MM.1S (cell line): Measurements from ENCODE around the gene JPH4.
"Not testable (repeated sequence)": the region's sequence is repeated elsewhere in the genome, so short reads cannot be mapped to it uniquely, and the experiment has no call there.

Source experiments
- DNase-seq: peaks from one replicate; pipeline ENCODE4 v3.0.0-alpha.2; 2015
- H2AFZ ChIP-seq: fragments of 300-600 bp; sonication (generic); 2 replicates; pipeline ENCODE4 v1.6.0; 2016; ENCODE audit warnings: antibody characterized with exemption, low read length
- H3F3A ChIP-seq: fragments of 300-600 bp; sonication (generic); 2 replicates; pipeline ENCODE4 v1.6.1; 2016; ENCODE audit warnings: mild to moderate bottlenecking, antibody characterized with exemption, low read length, moderate library complexity, mixed read lengths; ENCODE audit not compliant: insufficient read depth
- H3K27ac ChIP-seq: fragments of 300-600 bp; sonication (generic); 2 replicates; pipeline ENCODE4 v1.5.1; 2016; ENCODE audit warnings: mild to moderate bottlenecking, low read length
- H3K27me3 ChIP-seq: fragments of 300-600 bp; sonication (generic); replicated peaks from 2 replicates; pipeline ENCODE4 v1.6.0; 2016; ENCODE audit warnings: low read length; ENCODE audit not compliant: insufficient read depth
- H3K36me3 ChIP-seq: fragments of 300-600 bp; sonication (generic); replicated peaks from 2 replicates; pipeline ENCODE4 v1.6.1; 2016; ENCODE audit warnings: mild to moderate bottlenecking, low read length, mixed read lengths; ENCODE audit not compliant: insufficient read depth
- H3K4me1 ChIP-seq: fragments of 300-600 bp; sonication (generic); 2 replicates; pipeline ENCODE4 v1.6.1; 2016; ENCODE audit warnings: low read length, mixed read lengths
- H3K4me2 ChIP-seq: fragments of 300-600 bp; sonication (generic); 2 replicates; pipeline ENCODE4 v1.6.0; 2016; ENCODE audit warnings: low read depth, low read length
- H3K4me3 ChIP-seq: fragments of 300-600 bp; sonication (generic); 2 replicates; pipeline ENCODE4 v1.5.1; 2016; ENCODE audit warnings: low read length, mixed read lengths
- H3K79me2 ChIP-seq: fragments of 300-600 bp; sonication (generic); 2 replicates; pipeline ENCODE4 v1.6.1; 2016; ENCODE audit warnings: mixed run types, low read length, mixed read lengths
- H3K9ac ChIP-seq: fragments of 300-600 bp; sonication (generic); 2 replicates; pipeline ENCODE4 v1.6.1; 2016; ENCODE audit warnings: low read length, mixed read lengths
- H3K9me2 ChIP-seq: fragments of 300-600 bp; sonication (generic); replicated peaks from 2 replicates; pipeline ENCODE4 v1.6.1; 2016; ENCODE audit warnings: mild to moderate bottlenecking, low read length, mixed read lengths; ENCODE audit not compliant: insufficient read depth
- H3K9me3 ChIP-seq: fragments of 300-600 bp; sonication (generic); replicated peaks from 2 replicates; pipeline ENCODE4 v1.6.1; 2016; ENCODE audit warnings: mild to moderate bottlenecking, low read length, mixed read lengths; ENCODE audit not compliant: insufficient read depth
- H4K20me1 ChIP-seq: fragments of 300-600 bp; sonication (generic); 2 replicates; pipeline ENCODE4 v1.6.1; 2016; ENCODE audit warnings: mild to moderate bottlenecking, low read length, moderate library complexity, mixed read lengths; ENCODE audit not compliant: insufficient read depth
- EZH2 ChIP-seq: fragments of 300-600 bp; sonication (generic); optimal IDR thresholded peaks from 2 replicates; pipeline ENCODE3; 2017; ENCODE audit warnings: low read depth, mild to moderate bottlenecking, antibody characterized with exemption, low read length, mixed read lengths
- EZH2phosphoT487 ChIP-seq: fragments of 300-600 bp; sonication (generic); IDR thresholded peaks from 2 replicates; pipeline ENCODE4 v1.6.1; 2018; ENCODE audit warnings: antibody characterized with exemption, low read length
- TF ChIP-seq, protein P1 (sequence below): fragments of 300-600 bp; sonication (generic); IDR thresholded peaks from 2 replicates; pipeline ENCODE4 v1.5.1; 2016; ENCODE audit warnings: antibody characterized with exemption, low read length, mixed read lengths

Gene JPH4

DNA sequence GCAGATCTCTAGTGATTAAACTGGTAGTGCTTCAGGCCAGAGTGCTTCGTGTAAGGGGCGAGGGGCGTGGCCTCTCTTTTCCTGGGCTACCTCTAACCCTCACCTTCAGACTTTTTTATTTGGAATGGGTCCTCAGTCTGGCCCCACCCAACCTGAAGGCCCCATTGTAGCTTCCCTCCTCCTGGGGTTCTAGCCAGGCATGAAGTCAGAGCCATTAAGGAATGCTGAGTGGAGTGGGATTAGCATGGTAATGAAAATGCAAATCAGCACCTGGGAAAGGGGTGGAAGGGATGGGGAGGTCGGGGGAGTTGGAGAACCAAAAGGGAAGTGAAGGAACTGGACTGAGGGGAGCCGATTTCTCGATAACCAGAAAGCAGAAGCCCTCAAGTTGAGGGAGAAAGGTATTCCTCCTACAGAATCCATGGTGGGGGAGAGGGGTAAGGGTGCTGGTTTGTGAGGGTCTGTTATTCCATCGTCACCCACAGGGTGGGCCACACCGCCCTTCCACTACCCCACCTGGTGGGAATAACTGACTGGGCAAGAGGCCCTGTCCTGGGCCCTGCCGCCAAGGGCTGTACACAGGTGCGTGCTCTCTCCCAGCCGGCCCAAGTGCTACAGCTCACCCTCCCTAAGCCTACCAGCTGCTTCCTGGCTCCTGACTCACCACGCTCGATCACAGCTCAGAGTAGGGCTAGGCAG, 41.1 kb downstream of the JPH4 start:
- Histone ChIP-seq H3K36me3 (no peaks in the 10 kb centered on the region), H3K4me2 (no peak overlapping the region), H3K9me2 (no peaks in the 10 kb centered on the region), H3K4me1 (no peaks in the 10 kb centered on the region), H3K27ac (no peak overlapping the region), H3K27me3 (no peaks in the 10 kb centered on the region), H3K9me3 (no peaks in the 10 kb centered on the region), H3K4me3 (no peak overlapping the region), H3K79me2 (no peaks in the 10 kb centered on the region), H4K20me1 (no peaks in the 10 kb centered on the region), H3K9ac (no peak overlapping the region), H2AFZ (no peak overlapping the region), H3F3A (no peaks in the 10 kb centered on the region)
- no peak for DNase-seq
- TF ChIP-seq EZH2phosphoT487 (no peak), EZH2 (no peak)
- TF ChIP-seq, protein P1, sequence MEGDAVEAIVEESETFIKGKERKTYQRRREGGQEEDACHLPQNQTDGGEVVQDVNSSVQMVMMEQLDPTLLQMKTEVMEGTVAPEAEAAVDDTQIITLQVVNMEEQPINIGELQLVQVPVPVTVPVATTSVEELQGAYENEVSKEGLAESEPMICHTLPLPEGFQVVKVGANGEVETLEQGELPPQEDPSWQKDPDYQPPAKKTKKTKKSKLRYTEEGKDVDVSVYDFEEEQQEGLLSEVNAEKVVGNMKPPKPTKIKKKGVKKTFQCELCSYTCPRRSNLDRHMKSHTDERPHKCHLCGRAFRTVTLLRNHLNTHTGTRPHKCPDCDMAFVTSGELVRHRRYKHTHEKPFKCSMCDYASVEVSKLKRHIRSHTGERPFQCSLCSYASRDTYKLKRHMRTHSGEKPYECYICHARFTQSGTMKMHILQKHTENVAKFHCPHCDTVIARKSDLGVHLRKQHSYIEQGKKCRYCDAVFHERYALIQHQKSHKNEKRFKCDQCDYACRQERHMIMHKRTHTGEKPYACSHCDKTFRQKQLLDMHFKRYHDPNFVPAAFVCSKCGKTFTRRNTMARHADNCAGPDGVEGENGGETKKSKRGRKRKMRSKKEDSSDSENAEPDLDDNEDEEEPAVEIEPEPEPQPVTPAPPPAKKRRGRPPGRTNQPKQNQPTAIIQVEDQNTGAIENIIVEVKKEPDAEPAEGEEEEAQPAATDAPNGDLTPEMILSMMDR: no peak

DNA sequence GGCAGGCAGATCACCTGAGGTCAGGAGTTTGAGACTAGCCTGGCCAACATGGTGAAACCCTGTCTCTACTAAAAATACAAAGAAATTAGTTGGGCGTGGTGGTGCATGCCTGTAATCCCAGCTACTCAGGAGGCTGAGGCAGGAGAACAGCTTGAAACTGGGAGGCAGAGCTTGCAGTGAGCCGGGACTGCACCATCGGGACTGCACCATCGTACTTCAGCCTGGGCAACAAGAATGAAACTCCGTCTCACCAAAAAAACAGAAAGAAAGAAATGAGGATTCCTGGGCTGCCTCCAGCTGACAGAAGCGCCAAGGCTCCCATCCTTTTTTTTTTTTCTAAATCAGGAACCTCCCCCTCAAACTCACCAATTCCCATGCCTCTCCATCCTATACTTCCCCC, 41.7 kb downstream of the JPH4 start:
- H3K27ac ChIP-seq, H3K9ac ChIP-seq, H2AFZ ChIP-seq, H3K4me2 ChIP-seq, H3K9me3 ChIP-seq, H4K20me1 ChIP-seq, H3K79me2 ChIP-seq, H3K36me3 ChIP-seq, H3K9me2 ChIP-seq, H3K4me1 ChIP-seq, DNase-seq, H3F3A ChIP-seq, H3K27me3 ChIP-seq, H3K4me3 ChIP-seq: not testable (repeated sequence)

DNA sequence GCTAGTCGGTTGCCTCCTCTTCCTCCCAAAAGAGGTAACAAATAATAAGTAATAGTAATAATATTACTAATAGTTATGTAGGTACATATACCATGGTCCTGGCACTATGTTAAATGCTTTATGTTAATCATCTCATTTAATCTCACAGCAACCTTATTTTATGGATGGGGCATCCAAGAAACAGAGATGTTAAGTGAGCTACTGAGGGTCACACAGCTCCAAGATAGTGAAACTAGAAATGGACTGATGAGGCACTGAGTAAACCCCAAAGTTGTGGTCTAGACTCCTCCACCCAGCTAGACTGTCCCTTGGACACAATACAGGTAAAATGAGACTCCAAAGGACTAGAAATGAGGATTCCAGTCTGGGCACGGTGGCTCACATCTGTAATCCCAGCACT, 42.1 kb downstream of the JPH4 start:
- Histone ChIP-seq H3K27ac (no peak overlapping the region), H3K9ac (no peak overlapping the region), H2AFZ (no peak overlapping the region), H3K4me3 (no peak overlapping the region), H3K36me3 (no peaks in the 10 kb centered on the region), H3F3A (no peaks in the 10 kb centered on the region), H3K4me1 (no peaks in the 10 kb centered on the region), H3K9me2 (no peaks in the 10 kb centered on the region), H3K27me3 (no peaks in the 10 kb centered on the region), H3K4me2 (no peak overlapping the region), H4K20me1 (no peaks in the 10 kb centered on the region), H3K79me2 (no peaks in the 10 kb centered on the region), H3K9me3 (no peaks in the 10 kb centered on the region)
- TF ChIP-seq EZH2 (no peak), EZH2phosphoT487 (no peak)
- TF ChIP-seq, protein P1: no peak
- no peak for DNase-seq

DNA sequence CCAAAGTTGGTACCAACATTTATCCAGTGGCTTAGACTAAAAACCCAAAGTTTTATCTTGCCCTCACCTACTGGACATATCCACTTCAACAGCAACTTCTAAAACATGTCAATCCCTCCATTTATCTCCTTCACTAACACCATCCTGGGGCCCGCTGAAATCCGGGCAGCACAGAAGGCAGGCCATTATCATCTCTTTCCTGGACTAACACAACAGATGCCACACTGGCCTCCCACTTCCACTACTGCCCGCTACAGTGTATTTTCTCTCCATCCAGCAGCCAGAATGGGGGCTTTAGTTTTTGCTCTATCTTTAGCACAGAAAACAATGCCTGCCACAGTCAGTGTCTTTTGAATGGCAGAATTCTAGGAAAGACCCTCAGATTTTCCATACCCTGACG, 42.6 kb downstream of the JPH4 start:
- H2AFZ ChIP-seq: no peak overlapping the region
- TF ChIP-seq, protein P1: no peak
- TF ChIP-seq EZH2 (no peak), EZH2phosphoT487 (no peak)
- no peaks in the 10 kb centered on the region for H3K9me3 ChIP-seq
- no peak overlapping the region for H3K4me2 ChIP-seq
- no peak overlapping the region for H3K9ac ChIP-seq
- no peaks in the 10 kb centered on the region for H3F3A ChIP-seq
- H3K4me1 ChIP-seq: no peaks in the 10 kb centered on the region
- no peaks in the 10 kb centered on the region for H3K27me3 ChIP-seq
- H3K36me3 ChIP-seq: no peaks in the 10 kb centered on the region
- no peak for DNase-seq
- H3K79me2 ChIP-seq: no peaks in the 10 kb centered on the region
- H3K27ac ChIP-seq: no peak overlapping the region
- H3K9me2 ChIP-seq: no peaks in the 10 kb centered on the region
- no peaks in the 10 kb centered on the region for H4K20me1 ChIP-seq
- no peak overlapping the region for H3K4me3 ChIP-seq
